Testis (tissue), 3 donors: ENCODE results near the gene VPS16. TPM values are rescaled to one million over a fixed set of nuclear protein-coding genes. Genes with fewer than 3 reads are reported as not detected.

ENCODE experiments used
- DNase-seq: peaks from one replicate; pipeline ENCODE4 v3.0.0-alpha.2; 2019
- H3K27ac ChIP-seq, 2 donors: fragments of 200-600 bp; sonication (generic); one replicate each; pipeline ENCODE4 v1.5.1; 2019
- H3K27me3 ChIP-seq: fragments of 200-600 bp; sonication (generic); one replicate; pipeline ENCODE4 v1.5.1; 2019
- H3K36me3 ChIP-seq: fragments of 200-600 bp; sonication (generic); one replicate; pipeline ENCODE4 v1.5.1; 2017; ENCODE audit warnings: low read depth; ENCODE audit errors: missing control alignments
- H3K4me1 ChIP-seq: fragments of 200-600 bp; sonication (generic); one replicate; pipeline ENCODE4 v1.5.1; 2019
- H3K4me3 ChIP-seq, 2 donors: fragments of 200-600 bp; sonication (generic); one replicate each; pipeline ENCODE4 v1.5.1; 2017 to 2019
- H3K9me3 ChIP-seq: fragments of 200-600 bp; sonication (generic); one replicate; pipeline ENCODE4 v1.5.1; 2017
- CTCF ChIP-seq, 3 experiments: fragments of 450-650 bp in 2 of 3; fragments of 200-600 bp in 1 of 3; sonication (generic) in 1 of 3; IDR thresholded peaks; one replicate each; pipeline ENCODE4 v1.5.1; 2016 to 2019; ENCODE audit warnings: antibody characterized with exemption in 3 of 3, mild to moderate bottlenecking in 2 of 3, moderate library complexity in 1 of 3
- POLR2A ChIP-seq: fragments of 450-650 bp; IDR thresholded peaks from one replicate; pipeline ENCODE4 v1.6.1; 2017; ENCODE audit warnings: antibody characterized with exemption, mild to moderate bottlenecking, moderate library complexity
- WGBS, 2 donors: methylation state at CpG; one replicate each; pipeline ENCODE4 v1.1.5; 2018; 5-methylcytosine and 5-hydroxymethylcytosine counted together
- intact Hi-C: fragments of 100-400 bp; cut with DNase I; formaldehyde crosslinking; loops from one replicate; pipeline ENCODE4 v1.15.1; 2023; ENCODE audit warnings: low total_unique reads
- polyA plus RNA-seq: library from polyadenylated mRNA; stranded (reverse); fragments of 350-450 nt; fragmentation: Illumina TruSeq; extraction: RNeasy Lipid Tissue Mini Kit (QIAGEN cat#74804); gene quantifications from one replicate; pipeline ENCODE4 v1.2.3, GENCODE V29; 2014; ENCODE audit warnings: low read depth, low replicate concordance; ENCODE audit not compliant: insufficient read depth
- total RNA-seq, 2 donors: library from RNA; depleted of rRNA; stranded (reverse); fragments of >200 nt; gene quantifications; one replicate each; pipeline ENCODE4 v1.2.3, GENCODE V29; 2016

Gene VPS16
- total and polyA plus RNA-seq, 3 donors from 2014 or later: 24.3 to 31.4 (median 27.3) TPM

- peaks cover 2% of the 10 kb centered on the region for H3K4me1 ChIP-seq
- no peaks in the 10 kb centered on the region for H3K9me3 ChIP-seq
- H3K27me3 ChIP-seq: no peaks in the 10 kb centered on the region
- intact Hi-C loops: no loop called here
- H3K36me3 ChIP-seq: no peaks in the 10 kb centered on the region
- H3K4me3 ChIP-seq: no peak within 1 kb of the TSS
- 49 to 56% methylated on average over 5 of the region's 5 CpGs for WGBS, 2 donors
- TF ChIP-seq CTCF (IDR thresholded peaks at IDR 0.05): no peak
- no peak for TF ChIP-seq POLR2A
- DNase-seq: no peak
- no peak within 1 kb of the TSS for H3K27ac ChIP-seq
Measured at GRCh38 chr20:2814587-2815051, 25.9 kb upstream of the VPS16 start, which contains the start of gene C20orf141. Gene C20orf141 (plus strand): TSS chr20:2814987. CDS start chr20:2815185, 198 bp downstream.

GRCh38 chr20:2815242-2815900, 25.2 kb upstream of the VPS16 start:
- Histone ChIP-seq H3K27me3 (no peaks in the 10 kb centered on the region), H3K9me3 (no peaks in the 10 kb centered on the region), H3K27ac (no peak overlapping the region), H3K4me3 (no peak overlapping the region), H3K36me3 (no peaks in the 10 kb centered on the region), H3K4me1 (peaks cover 8% of the 10 kb centered on the region)
- intact Hi-C loops: no loop called here
- WGBS, 2 donors: 84 to 97% methylated on average over 7 to 8 of the region's 8 CpGs
- TF ChIP-seq CTCF (IDR thresholded peaks at IDR 0.05) (no peak), POLR2A (no peak)
- no peak for DNase-seq

GRCh38 chr20:2816030-2816582, 24.4 kb upstream of the VPS16 start, which contains the start of gene TMEM239:
Gene TMEM239 (plus strand): TSS chr20:2816364. CDS start chr20:2816555, 191 bp downstream.
- H3K27ac ChIP-seq: no peak within 1 kb of the TSS
- TF ChIP-seq CTCF (IDR thresholded peaks at IDR 0.05) (no peak), POLR2A (no peak)
- 70 to 82% methylated on average over 9 to 10 of the region's 10 CpGs for WGBS, 2 donors
- no peak for DNase-seq
- no peaks in the 10 kb centered on the region for H3K27me3 ChIP-seq
- peaks cover 11% of the 10 kb centered on the region for H3K4me1 ChIP-seq
- no peak within 1 kb of the TSS for H3K4me3 ChIP-seq
- intact Hi-C loops: no loop called here
- no peaks in the 10 kb centered on the region for H3K9me3 ChIP-seq
- H3K36me3 ChIP-seq: no peaks in the 10 kb centered on the region

GRCh38 chr20:2816583-2817340, 23.8 kb upstream of the VPS16 start:
- Histone ChIP-seq H3K4me1 (peaks cover 11% of the 10 kb centered on the region), H3K27ac (no peak overlapping the region), H3K9me3 (no peaks in the 10 kb centered on the region), H3K36me3 (no peaks in the 10 kb centered on the region), H3K4me3 (no peak overlapping the region), H3K27me3 (no peaks in the 10 kb centered on the region)
- TF ChIP-seq POLR2A (no peak), CTCF (IDR thresholded peaks at IDR 0.05) (no peak)
- DNase-seq: no peak
- WGBS, 2 donors: 90 to 91% methylated on average over 8 to 13 of the region's 20 CpGs
- intact Hi-C loops: no loop called here
